IPS-20b (cell line): ENCODE data around the gene WDR74.

Experiments used
- H3K27ac ChIP-seq: one replicate; pipeline ENCODE4 v1.5.1; 2013; ENCODE audit warnings: low read length
- H3K27me3 ChIP-seq: 2 replicates; pipeline ENCODE4 v1.6.1; 2013; ENCODE audit warnings: mild to moderate bottlenecking, low read length, inconsistent platforms; ENCODE audit not compliant: insufficient read depth
- H3K36me3 ChIP-seq: 2 replicates; pipeline ENCODE4 v1.6.1; 2013; ENCODE audit warnings: low read depth, mild to moderate bottlenecking, inconsistent platforms, low read length, moderate library complexity; ENCODE audit not compliant: insufficient read depth
- H3K4me1 ChIP-seq: 2 replicates; pipeline ENCODE4 v1.6.1; 2013; ENCODE audit warnings: mild to moderate bottlenecking, control low read depth, inconsistent platforms, low read length, moderate library complexity; ENCODE audit not compliant: insufficient read depth
- H3K4me3 ChIP-seq: 2 replicates; pipeline ENCODE4 v1.5.1; 2013; ENCODE audit warnings: mild to moderate bottlenecking, low read length, inconsistent platforms
- H3K9ac ChIP-seq: 2 replicates; pipeline ENCODE4 v1.6.1; 2013; ENCODE audit warnings: low read depth, mild to moderate bottlenecking, inconsistent platforms, low read length, moderate library complexity
- H3K9me3 ChIP-seq: 2 replicates; pipeline ENCODE4 v1.6.1; 2013; ENCODE audit warnings: mild to moderate bottlenecking, low read depth, low read length, inconsistent platforms; ENCODE audit not compliant: insufficient read depth

Gene WDR74

DNA sequence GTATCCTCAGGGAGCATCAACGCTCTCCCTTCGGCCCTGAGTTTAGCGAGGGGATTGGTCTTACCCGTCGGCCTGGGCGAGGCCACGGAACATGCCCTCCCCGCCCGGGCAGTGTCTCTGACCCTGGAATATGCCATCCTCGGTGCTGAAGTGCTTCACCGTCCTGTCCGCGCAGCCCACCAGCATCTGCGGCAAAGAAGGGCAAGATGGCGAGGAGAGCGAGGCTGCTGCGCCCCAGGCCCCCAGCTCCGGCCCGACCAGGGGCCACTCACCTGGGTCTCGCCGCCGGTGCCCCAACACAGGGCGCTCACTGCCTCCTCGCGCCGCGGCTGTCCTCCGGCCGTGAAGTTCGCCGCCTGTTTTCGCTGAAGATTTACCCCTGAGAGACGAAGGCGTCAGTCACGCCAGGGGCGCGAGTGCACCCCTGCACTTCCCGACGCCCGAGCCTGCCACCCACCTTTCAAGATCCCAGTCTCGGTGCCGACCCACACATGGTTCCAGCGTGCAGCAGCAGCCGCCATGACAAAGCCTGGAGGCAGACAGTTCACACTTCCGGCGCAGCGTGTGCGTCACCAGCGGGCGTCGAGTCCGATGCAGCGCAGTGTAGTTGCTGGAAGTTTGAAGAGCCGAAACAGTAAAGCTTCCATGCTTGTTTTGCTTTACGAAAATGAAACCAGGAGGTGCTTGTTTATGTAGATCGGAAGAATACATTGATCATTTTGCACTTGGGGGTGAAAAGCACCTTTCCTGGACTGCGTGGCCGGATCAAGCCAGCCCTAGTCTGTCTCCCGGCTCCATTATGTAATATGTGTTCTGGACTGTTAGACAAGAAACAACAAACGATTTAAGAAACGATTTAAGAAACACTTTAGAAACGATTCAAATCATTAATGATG, at the start of gene WDR74:
WDR74 (minus strand) TSS at position 541 of the 896 bp plus-strand sequence; CDS start at position 521, 20 bp downstream.
- Histone ChIP-seq H3K27me3 (no peaks in the 10 kb centered on the region), H3K9me3 (no peaks in the 10 kb centered on the region), H3K27ac (peak within 1 kb of the TSS; percentile 99), H3K4me3 (peak within 1 kb of the TSS; percentile 100), H3K9ac (peak within 1 kb of the TSS; percentile 98), H3K4me1 (no peaks in the 10 kb centered on the region), H3K36me3 (peaks cover 35% of the 10 kb centered on the region)

- Histone ChIP-seq H3K4me3 (no peak overlapping the region), H3K27me3 (no peaks in the 10 kb centered on the region), H3K9me3 (no peaks in the 10 kb centered on the region), H3K4me1 (no peaks in the 10 kb centered on the region), H3K27ac (no peak overlapping the region), H3K9ac (no peak overlapping the region), H3K36me3 (peaks cover 60% of the 10 kb centered on the region)
Measured at GRCh38 chr11:62889126-62889483, 49.7 kb upstream of the WDR74 start.

GRCh38 chr11:62888406-62888805, 49.0 kb upstream of the WDR74 start:
- Histone ChIP-seq H3K4me1 (no peaks in the 10 kb centered on the region), H3K9me3 (no peaks in the 10 kb centered on the region), H3K27ac (no peak overlapping the region), H3K36me3 (peaks cover 67% of the 10 kb centered on the region), H3K9ac (no peak overlapping the region), H3K4me3 (no peak overlapping the region), H3K27me3 (no peaks in the 10 kb centered on the region)

- Histone ChIP-seq H3K9ac (no peak overlapping the region), H3K4me1 (peaks cover 10% of the 10 kb centered on the region), H3K9me3 (no peaks in the 10 kb centered on the region), H3K4me3 (no peak overlapping the region), H3K36me3 (peaks cover 86% of the 10 kb centered on the region), H3K27ac (no peak overlapping the region), H3K27me3 (no peaks in the 10 kb centered on the region)
Measured at GRCh38 chr11:62885137-62885750, 45.9 kb upstream of the WDR74 start.

DNA sequence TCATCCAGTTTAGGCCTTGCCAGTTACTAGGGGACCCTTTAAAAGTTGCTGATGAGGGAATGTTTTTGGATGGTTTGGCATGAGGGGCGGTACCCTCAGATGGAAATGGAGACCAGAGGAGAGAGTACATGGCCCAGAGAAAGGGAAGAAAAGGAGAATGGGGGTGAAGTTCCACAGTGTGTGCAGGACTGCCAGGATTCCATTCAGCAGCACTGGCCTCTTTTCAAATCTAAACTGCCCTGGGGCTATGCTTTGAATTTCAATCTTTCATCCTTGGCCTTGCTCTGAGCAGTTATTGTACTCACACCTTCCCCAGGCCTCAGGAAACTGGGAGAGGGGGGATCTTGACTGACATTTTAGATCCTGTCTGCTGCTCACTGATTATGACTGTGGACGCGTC, 44.3 kb upstream of the WDR74 start:
- Histone ChIP-seq H3K9me3 (no peaks in the 10 kb centered on the region), H3K27ac (no peak overlapping the region), H3K27me3 (no peaks in the 10 kb centered on the region), H3K4me1 (peaks cover 19% of the 10 kb centered on the region), H3K4me3 (peak overlapping the region; percentile 87), H3K36me3 (peaks cover 86% of the 10 kb centered on the region), H3K9ac (peak overlapping the region; percentile 99; the same call in 1 of the 2 replicates)

- Histone ChIP-seq H3K4me3 (peak overlapping the region; percentile 87), H3K9ac (peak overlapping the region; percentile 99), H3K27me3 (no peaks in the 10 kb centered on the region), H3K4me1 (peaks cover 19% of the 10 kb centered on the region), H3K9me3 (no peaks in the 10 kb centered on the region), H3K36me3 (peaks cover 84% of the 10 kb centered on the region), H3K27ac (no peak overlapping the region)
Measured at GRCh38 chr11:62882788-62883501, 43.6 kb upstream of the WDR74 start.

- Histone ChIP-seq H3K27ac (peak overlapping the region; percentile 92), H3K27me3 (no peaks in the 10 kb centered on the region), H3K36me3 (peaks cover 84% of the 10 kb centered on the region)
Measured at GRCh38 chr11:62882431-62882749, 43.0 kb upstream of the WDR74 start.

DNA sequence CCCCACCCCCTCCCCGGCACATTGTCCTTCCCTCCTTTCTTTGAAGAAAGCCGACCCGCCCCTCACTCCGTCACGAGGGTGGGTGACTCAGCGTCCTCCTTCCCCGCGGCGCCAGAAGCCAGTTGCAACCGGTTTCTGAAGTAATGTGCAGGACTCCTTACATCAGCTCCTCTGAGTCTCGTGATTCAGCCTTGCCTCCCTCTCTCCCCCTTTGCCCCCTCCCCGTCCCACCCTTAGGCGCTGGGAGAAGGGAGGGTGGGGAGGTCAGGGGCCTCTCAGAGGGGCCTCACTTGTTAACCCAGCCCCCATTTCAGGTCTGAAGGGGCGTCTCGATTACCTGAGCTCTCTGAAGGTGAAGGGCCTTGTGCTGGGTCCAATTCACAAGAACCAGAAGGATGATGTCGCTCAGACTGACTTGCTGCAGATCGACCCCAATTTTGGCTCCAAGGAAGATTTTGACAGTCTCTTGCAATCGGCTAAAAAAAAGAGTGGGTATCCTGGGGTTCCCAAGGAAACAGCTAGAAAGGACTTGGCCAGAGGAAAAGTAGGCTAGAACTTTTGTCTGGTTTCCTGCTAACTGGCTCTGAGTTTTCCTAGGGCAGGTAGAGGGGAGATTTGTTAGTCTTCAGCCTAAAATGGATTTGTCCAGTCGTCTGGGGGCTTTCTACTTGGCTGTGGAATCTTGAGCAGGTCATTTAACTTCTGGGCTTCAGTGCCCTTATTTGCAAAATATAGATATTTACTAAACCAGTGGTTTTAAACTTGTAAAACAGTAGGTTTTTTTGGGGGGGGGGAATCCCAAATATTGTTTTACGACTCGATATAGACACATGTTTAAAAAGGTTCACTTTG, 42.4 kb upstream of the WDR74 start:
- Histone ChIP-seq H3K9ac (peak overlapping the region; percentile 99), H3K27ac (peak overlapping the region; percentile 92), H3K4me3 (peak overlapping the region; percentile 87), H3K27me3 (no peaks in the 10 kb centered on the region), H3K36me3 (peaks cover 84% of the 10 kb centered on the region), H3K9me3 (no peaks in the 10 kb centered on the region), H3K4me1 (peaks cover 19% of the 10 kb centered on the region)

More at GRCh38 chr11:62882431-62882749, 43.0 kb upstream of the WDR74 start:
- Histone ChIP-seq H3K4me3 (peak overlapping the region; percentile 87), H3K9me3 (no peaks in the 10 kb centered on the region), H3K9ac (peak overlapping the region; percentile 99), H3K4me1 (peaks cover 19% of the 10 kb centered on the region)

- Histone ChIP-seq H3K9me3 (no peaks in the 10 kb centered on the region), H3K9ac (peak within 1 kb of the TSS; percentile 99), H3K27ac (peak within 1 kb of the TSS; percentile 92), H3K4me3 (peak within 1 kb of the TSS; percentile 87), H3K27me3 (no peaks in the 10 kb centered on the region), H3K4me1 (peaks cover 19% of the 10 kb centered on the region), H3K36me3 (peaks cover 83% of the 10 kb centered on the region)
Measured at GRCh38 chr11:62880803-62881578, 41.6 kb upstream of the WDR74 start, which contains the start of gene SLC3A2. TSS of gene SLC3A2 (plus strand) at chr11:62880896. CDS start at chr11:62881024, 128 bp downstream.

DNA sequence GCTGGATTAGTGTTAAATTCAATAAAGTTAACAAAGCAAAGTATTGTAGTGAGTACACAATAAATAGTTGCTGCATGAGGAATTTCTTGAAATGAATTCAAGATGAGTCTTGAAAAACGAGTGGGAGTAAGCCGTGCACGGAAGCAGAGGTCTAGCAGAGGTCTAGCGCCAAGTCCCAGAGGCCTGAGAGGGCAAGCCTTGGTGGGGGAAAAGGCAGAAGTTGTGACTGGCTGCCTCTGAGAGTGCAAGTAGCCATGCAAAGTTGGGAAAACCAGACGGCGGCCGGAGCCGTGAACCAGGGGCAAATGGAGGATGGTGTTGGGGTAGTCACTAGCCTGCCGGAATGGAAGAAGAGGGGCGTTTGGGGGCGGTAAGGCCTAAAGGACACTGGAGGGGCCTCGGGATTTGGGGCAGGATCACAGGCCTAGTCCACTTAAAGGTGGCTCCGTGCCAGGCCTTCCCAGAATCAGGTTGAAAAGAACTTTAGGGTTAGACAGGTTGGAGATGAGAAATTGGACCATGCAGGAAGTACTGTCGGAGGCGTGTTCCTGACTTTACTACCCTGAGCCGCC, 40.9 kb upstream of the WDR74 start:
- Histone ChIP-seq H3K27me3 (no peaks in the 10 kb centered on the region), H3K4me3 (peak overlapping the region; percentile 87), H3K27ac (no peak overlapping the region), H3K4me1 (peaks cover 19% of the 10 kb centered on the region), H3K9me3 (no peaks in the 10 kb centered on the region), H3K36me3 (peaks cover 81% of the 10 kb centered on the region), H3K9ac (peak overlapping the region; percentile 99; the same call in 1 of the 2 replicates)
